Occipital lobe (tissue), 2 donors: ENCODE results near the gene EID3. TPM values are rescaled to one million over a fixed set of nuclear protein-coding genes. Genes with fewer than 3 reads are reported as not detected.
"Not testable (repeated sequence)": the region's sequence is repeated elsewhere in the genome, so short reads cannot be mapped to it uniquely, and the experiment has no call there.

ENCODE experiments used
- DNase-seq: peaks from one replicate; lab custom pipeline; 2025; lab: John Stamatoyannopoulos, UW
- total RNA-seq: library from RNA; depleted of rRNA; stranded (reverse); fragments of >200 nt; gene quantifications from one replicate; pipeline ENCODE4 v1.2.3, GENCODE V29; 2014

Gene EID3
- 5.5 TPM for total RNA-seq

DNA sequence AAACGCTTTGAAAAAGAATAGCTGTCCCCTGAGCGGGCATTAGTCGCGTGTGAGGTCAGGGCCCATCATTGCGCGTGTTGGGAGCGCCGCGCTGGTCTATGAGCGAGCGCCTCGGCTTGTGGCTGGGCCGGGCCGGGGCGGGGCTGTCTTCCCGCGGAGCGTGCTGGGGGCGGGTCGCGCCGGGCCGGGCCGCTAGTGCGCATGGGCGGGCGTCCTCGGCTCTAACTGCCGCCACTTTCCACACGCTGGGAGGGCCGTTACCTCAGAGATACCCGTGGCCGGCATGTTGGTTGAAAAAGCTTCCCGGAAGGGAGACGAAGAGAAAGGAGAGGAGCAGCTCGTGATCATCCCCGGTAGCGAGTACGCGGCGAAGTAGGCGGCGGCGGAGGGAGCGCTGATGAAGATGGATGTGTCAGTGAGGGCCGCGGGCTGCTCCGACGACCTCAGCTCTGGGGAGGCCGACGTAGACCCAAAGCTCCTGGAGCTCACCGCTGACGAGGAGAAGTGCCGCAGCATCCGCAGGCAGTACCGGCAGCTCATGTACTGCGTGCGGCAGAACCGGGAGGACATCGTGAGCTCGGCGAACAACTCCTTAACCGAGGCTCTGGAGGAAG is at the start of gene EID3:
TSS of gene EID3 (plus strand) at position 202 of the 614 bp plus-strand sequence. CDS start at position 398, 196 bp downstream.
- peak; percentile 75 for DNase-seq

- DNase-seq, result no peak
Observed at GRCh38 chr12:104257913-104258472, 45.5 kb upstream of the EID3 start.

GRCh38 chr12:104258476-104259067 is 45.0 kb upstream of the EID3 start:
- DNase-seq, result no peak

DNA sequence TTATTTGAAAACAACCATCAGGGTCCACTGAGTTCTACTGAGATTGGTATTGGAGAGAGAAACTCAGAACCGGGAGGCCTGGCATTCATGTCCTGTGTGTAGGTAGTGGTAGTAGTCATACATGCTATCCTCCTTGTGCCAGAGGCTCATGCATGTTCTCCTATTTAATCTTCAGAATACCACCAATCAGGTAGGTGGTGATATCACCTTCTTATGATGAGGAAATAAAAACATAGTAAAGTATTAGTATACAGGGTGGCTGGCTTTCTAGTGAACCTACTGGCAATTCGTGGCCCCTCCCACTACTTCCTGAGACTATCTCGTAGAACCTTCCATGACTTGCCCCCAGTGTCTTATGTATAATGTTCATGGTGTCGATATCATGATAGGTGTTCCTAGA is 40.5 kb upstream of the EID3 start:
- no peak for DNase-seq

GRCh38 chr12:104263580-104264358 is 39.8 kb upstream of the EID3 start:
- DNase-seq, result no peak

- DNase-seq, result not testable (repeated sequence)
Observed at GRCh38 chr12:104265436-104265835, 38.1 kb upstream of the EID3 start.

DNA sequence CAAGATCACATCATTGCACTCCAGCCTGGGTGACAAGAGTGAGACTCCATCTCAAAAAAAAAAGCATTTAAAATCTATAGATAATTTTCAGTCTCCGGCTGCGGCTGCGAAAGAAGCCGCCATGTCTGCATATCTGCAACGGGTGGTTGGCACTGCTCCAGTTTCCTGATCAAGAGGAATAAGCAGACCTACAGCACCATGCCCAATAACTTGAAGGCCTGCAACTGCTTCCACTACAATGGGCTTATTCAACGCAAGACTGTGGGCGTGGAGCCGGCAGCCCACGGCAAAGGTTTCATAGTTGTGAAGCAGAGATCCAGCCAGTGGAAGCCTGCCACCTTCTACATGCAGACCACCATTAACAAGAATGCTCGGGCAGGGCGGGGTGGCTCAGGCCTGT is 30.6 kb upstream of the EID3 start:
- DNase-seq, result no peak

- DNase-seq, result no peak
Observed at GRCh38 chr12:104273503-104273902, 30.0 kb upstream of the EID3 start.

DNA sequence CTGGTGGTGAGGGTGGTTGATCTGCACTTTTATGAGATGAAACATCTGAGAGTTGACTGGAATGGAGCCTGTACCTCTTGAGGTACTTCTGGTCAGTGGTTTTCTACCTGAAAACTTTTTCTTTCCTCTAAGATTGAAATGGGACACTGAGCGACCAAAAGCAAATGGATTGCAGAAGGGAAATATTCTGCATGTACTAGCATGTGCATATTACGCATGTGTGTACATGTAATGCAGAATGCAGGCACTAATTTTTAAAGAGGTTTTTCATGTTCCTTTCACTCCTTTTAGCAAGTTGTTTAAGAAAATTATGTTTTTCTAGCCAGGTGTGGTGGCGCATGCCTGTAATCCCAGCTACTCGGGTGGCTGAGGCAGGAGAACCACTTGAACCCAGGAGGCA is 28.7 kb upstream of the EID3 start:
- no peak for DNase-seq

DNA sequence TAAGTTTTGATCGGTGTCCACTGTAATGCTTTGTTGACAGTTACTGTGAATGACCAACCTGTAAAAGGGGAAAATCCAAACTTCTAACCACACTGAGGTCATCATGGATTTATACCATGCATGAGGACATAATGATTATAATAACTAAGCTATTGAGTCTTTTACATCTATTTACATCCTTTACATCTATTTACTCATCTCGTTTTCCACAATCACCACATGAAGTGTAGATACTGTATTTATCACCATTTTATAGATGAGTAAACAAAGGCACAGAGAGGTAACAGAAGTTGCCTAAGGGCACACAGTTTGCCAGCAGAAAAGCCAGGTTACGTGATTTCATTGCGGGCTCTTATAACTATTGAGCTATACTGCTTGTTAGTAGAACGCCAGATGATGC is 27.9 kb upstream of the EID3 start:
- DNase-seq, result no peak

DNA sequence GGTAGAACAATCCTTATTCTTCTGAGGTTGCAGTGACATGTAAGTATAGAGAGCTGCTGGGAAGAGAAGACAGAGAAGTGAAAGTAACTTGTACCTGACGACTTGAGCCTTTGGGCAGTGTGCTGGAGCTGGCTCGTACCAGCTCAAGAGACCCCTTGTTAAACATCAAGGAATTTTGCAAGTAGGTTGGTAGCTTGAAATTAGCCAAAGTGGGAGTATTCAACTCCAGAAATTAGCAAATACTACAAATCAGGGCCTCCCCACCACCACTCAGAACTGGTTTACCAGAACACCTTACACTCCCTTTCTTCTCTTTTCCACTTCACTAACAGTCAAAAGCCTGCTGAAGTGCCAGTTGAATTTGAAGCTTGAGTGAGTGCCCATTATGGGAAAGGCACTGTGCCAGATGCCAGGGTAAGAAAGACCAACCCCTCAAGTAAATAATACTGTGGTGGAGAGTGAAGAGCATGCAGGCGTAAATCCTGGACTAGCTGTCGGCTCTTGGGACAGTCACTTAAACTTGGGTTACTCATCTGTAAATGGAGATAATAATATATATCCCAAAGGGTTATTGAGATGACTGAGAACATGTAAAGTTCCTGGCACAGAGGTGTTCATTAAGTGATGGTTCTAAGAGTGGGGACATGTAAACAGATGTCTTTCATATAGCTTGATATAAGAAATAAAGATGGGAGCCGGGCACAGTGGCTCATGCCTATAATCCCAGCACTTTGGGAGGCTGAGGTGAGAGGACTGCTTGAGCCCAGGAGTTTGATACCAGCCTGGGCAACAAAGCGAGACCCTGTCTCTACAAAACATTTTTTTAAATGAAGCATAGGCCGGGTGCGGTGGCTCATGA is 27.0 kb upstream of the EID3 start:
- DNase-seq, result no peak

DNA sequence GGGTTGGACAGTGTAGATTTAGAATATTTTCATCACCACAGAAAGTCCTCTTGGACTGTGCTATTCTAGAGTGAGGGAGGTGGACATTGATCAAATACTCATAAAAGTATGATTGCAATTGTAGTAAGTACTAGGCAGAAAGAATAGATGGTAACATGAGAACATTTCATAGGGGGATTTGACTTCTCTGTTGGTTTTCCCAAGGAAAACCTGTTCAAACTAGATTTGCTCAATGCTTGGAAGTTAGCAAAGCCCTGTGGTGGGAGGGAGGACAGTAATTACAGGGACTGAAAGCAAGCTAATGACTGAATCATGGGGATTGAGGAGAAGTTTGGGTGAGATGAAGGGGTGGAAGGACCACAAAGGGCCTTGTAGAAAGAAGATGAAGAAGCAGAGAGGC is 24.4 kb upstream of the EID3 start:
- DNase-seq, result no peak

DNA sequence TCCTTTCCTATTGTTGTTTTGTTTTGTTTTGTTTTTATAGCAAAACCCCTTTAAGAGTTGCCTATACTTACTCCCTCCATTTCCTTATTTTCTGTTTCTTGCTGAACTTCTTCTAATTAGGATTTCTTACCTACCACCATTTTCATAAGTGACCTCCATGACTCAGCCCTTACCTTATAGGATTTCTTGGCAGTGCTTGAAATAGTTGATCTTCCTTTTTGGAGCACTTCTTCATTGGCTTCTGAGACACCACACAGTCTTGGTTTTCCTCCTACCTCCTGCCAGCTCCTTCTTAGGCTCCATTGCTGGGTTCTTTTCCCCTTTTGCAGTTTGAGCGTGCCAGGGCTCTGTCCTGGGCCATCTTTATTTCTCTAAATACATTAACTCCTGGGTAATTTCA is 23.4 kb upstream of the EID3 start:
- DNase-seq, result no peak

DNA sequence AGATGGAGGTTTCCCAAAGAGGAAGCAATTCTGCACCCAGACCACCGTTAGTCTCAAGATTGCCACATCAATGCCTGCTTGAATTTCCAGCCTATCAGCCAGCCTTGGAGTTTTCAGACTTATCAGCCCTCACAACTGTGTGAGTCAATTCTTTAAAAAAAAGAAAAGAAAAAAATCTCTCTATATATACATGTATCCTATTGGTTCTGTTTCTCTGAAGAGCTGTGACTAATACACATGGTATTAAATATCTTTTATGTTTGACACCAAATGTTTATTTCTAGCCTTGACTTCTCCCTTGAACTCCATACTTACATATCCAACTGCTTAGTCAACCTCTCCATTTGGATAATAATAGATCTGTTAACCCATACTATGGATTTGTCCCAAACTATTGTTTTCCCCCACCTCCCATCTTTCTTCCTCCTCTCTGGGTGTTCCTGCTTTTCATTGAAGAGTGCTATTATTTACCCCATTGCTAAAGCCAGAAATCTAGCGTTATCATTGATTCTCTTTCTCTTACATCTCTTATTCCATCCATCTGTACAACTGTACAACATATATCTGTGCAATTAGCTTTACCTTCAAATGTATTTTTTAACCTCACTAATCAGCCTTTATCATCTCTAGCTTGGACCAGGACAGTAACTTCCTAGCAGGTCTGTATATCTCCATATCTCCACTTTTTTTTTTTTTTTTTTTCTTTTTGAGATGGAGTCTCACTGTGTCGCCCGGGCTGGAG is 22.7 kb upstream of the EID3 start:
- no peak for DNase-seq

DNA sequence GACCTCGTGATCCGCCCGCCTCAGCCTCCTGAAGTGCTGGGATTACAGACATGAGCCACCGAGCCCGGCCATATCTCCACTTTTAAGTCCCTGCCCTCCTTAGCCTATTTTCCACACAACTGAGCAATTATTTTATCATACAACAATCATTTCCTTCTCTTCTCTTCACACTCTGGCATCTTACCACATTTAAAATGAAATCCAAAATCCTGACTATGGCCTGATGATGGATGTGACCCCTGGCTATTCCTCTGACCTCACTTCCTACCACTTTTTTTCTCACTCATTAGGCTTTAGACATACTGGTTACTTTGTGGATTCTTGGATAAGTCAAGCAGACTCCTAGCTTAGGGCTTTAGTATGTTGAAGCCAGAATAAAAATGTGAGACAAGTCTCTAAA is 21.9 kb upstream of the EID3 start:
- no peak for DNase-seq

GRCh38 chr12:104282109-104282508 is 21.4 kb upstream of the EID3 start:
- no peak for DNase-seq

DNA sequence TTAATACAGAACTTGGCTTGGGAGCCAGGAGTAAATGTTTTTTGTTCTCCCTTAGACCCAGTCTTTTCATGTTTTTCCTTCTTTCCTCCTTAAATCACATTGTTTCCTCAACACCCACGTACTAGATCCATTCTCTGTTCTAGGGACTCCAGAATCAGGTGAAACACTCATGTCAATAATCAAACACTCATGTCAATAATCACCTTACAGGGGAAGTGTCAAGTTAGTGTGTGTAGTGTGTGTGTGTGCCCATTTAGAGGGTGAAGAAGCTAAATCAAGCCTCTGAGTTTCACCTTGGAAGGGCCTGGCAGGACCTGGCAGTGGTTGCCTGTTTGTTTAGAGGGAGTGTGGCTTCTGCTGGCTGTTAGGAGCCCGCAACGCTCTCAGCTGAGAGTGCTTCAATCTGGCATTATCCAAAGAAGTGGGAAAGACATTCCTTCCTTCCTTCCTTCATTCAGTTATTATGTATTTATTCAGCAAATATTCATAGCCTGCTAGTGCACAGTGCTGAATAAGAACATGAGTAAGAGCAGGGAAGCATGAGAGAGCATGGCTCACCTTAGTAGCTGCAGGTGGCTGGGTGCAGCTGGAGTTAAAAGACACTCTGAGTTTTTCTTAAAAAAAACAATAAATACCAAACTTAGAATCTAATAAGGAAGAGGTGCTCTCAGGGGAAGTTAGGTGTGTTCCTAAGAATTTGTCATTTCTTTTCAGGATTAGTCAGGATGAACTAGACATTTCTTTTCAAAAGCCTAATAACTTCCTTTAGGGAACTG is 17.6 kb upstream of the EID3 start:
- no peak for DNase-seq

DNA sequence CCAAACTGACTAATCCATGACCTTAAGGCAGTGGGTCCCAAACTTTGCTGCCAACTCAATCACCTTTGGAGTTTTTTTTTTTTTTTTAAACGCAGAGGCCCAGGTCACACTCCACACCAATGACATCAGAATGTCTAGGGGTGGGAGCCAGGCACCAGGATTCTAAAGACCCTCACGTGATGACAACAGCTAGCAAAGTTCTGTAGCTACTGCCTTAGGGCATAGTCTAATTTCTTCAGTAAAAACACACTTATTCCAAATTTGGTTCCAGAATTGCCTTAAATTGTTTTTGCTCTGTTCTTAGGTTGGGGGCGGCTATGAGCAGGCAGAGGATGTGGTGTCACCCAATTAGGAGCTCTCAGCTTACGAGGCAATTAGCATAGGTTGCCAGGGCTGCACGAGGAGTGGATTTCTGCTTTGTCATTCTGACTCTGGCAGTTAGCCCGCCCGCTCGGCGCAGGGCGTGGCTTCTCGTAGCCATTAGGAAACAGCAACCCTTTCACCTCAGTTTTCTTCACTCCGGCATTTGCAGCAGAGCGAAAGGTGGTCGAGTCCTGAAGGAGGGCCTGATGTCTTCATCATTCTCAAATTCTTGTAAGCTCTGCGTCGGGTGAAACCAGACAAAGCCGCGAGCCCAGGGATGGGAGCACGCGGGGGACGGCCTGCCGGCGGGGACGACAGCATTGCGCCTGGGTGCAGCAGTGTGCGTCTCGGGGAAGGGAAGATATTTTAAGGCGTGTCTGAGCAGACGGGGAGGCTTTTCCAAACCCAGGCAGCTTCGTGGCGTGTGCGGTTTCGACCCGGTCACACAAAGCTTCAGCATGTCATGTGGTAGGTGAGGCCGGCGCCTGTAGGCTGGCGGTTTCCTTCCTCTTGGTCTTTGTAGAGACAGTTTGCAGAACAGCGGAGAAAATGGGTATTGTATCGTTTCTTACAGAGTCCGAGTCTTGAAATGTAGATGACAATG is 16.7 kb upstream of the EID3 start:
- DNase-seq, result peak; percentile 87
